ENCODE data around the gene MAP2K6.

MAP2K6 gene

DNA sequence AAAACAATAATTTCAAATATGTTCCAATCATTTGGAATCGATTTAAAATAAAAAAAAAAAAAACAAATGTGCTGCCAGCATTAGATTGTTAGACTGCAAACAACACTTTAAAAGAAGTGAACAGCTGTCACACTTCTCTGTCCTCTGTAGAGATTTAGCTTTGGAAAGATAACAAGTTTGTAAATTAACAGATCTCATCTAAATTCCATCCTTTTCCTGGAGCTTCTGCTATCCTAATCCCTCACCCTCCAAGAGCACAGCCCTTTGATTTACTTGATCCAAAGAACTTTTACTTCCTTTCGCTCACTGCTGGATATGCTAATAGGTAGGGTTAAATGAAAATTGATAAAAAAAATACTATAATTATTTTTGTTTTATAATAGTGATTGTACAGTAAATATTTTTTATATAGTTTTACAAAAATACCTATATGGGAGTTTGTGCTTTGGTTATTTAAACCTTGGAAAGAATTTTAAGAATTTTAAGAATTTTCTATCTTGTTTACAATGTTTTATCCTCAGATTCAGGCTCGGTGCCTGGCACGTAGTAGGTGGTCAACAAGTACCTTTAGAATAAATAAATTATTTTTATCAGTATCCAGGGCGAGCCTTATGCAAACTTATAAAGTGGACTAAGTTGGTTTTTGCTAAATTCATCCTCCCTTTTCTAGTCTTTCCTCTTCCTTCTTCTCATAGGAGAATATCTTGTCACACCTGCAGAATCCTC is 21.6 kb downstream of the MAP2K6 start:
- no peak overlapping the region for H3K4me3 ChIP-seq (ENCODE audit: low read length)
- no peak for TF ChIP-seq ZNF274 (IDR thresholded peaks at IDR 0.05; ENCODE audit: low read depth, low read length)

DNA sequence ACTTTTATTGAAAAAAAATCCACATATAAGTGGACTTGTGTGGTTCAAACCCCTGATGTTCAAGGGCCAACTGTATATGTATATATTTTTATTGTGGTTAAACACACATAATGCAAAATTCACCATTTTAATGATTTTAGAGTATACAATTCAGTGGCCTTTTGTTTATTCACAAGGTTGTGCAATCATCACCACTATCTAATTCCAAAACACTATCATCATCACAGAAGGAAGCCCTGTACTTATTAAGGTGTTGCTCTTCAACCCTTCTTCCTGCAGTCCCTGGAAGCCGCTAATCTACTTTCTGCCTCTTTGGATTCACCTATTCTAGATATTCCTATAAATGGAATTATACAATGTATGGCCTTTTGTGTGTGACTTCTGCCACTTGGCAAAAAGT is 23.0 kb downstream of the MAP2K6 start:
- no peak for TF ChIP-seq ZNF274 (IDR thresholded peaks at IDR 0.05; ENCODE audit: low read depth, low read length)
- no peak overlapping the region for H3K4me3 ChIP-seq (ENCODE audit: low read length)

DNA sequence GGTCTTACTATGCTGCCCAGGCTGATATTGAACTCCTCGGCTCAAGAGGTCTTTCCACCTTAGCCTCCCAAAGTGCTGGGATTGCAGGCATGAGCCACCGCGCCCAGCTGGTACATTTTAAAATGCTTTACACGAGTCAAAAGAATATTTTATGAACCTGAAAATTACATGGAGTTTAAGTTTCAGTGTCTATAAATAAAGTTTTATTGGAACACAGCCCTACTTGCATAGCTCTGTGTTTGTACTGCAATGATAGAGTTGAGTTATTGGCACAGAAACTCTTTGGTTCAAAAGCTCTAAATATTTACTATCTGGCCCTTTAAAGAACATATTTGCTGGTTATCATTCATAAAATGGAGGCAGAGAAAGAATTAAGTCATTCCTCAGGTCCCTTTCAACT is 24.3 kb downstream of the MAP2K6 start:
- no peak overlapping the region for H3K4me3 ChIP-seq (ENCODE audit: low read length)
- TF ChIP-seq ZNF274 (IDR thresholded peaks at IDR 0.05; ENCODE audit: low read depth, low read length), result no peak

DNA sequence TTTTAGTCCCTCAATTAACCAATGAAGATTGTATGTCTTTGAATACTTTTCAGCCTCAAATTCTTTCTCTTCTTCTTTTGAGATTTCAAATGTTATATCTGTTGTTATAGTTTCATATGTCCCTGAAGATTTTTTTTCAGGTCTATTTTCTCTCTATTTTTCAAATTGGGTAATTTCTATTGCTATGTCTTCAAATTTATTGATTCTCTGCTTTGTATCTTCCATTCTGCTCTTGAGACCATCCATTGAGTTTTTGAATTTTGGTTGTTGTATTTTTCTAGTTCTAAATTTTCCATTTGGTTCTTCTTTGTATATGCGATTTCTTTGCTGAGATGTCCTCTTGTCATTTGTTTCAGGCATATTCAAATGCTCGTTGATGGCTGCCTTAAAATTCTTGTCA is 26.7 kb downstream of the MAP2K6 start:
- H3K4me3 ChIP-seq (ENCODE audit: low read length), result no peak overlapping the region
- no peak for TF ChIP-seq ZNF274 (IDR thresholded peaks at IDR 0.05; ENCODE audit: low read depth, low read length)

DNA sequence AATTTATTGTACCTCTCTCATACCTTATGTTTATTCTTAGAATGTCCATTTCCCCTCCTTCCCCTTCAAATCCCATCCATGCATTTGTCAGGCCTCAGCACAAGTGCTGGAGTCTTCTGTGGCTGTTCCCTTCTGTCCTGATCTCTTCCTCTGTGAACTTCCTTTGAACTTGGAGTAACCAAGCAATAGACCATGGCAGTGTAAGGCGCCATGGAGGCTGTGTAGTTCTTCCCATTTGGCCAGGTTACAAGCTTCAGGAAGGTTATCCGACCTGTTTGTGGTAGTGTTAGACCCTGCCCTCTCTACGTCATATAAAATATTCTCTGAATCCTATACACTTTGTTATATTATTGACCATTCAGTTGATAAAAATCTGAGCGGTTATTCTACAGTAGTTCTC is 28.6 kb downstream of the MAP2K6 start:
- TF ChIP-seq ZNF274 (IDR thresholded peaks at IDR 0.05; ENCODE audit: low read depth, low read length), result no peak
- no peak overlapping the region for H3K4me3 ChIP-seq (ENCODE audit: low read length)

DNA sequence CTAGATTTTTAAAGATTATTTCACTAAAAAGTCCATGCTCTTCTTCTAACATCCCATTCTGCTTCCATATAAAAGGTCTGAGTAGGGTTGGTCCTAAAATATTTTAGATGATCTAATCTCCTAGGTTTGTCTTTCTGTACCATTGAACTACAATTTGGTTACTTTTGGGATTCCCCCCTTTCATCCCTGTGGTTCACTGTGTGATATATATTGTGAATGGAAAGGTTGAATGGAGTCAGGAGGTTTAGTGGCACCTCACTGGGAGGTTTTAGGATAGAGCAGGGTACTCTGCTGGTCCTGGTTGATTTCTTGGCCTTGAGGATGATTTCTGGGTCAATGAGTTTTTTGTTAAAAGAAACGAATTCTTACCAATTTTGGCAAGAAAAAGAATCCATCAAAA is 29.5 kb downstream of the MAP2K6 start:
- TF ChIP-seq ZNF274 (IDR thresholded peaks at IDR 0.05; ENCODE audit: low read depth, low read length), result no peak
- H3K4me3 ChIP-seq (ENCODE audit: low read length), result no peak overlapping the region

DNA sequence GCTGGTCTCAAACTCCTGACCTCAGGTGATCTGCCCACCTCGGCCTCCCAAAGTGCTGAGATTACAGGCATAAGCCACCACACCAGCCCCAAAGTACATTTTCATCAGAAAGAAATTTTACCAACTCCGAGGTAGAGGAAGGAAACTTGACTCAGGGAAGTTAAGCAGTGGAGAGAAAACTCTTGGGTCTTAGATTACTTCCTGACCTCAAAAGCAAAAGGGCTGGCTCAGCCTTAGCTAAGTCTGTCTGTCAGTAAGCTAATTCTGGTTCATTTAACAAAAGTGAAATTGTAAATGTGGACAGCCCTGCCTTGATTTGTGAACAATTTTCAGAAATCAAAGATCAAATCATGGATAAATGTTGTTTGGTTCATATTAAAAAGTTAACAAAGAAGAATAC is 30.6 kb downstream of the MAP2K6 start:
- TF ChIP-seq ZNF274 (IDR thresholded peaks at IDR 0.05; ENCODE audit: low read depth, low read length), result no peak
- no peak overlapping the region for H3K4me3 ChIP-seq (ENCODE audit: low read length)

DNA sequence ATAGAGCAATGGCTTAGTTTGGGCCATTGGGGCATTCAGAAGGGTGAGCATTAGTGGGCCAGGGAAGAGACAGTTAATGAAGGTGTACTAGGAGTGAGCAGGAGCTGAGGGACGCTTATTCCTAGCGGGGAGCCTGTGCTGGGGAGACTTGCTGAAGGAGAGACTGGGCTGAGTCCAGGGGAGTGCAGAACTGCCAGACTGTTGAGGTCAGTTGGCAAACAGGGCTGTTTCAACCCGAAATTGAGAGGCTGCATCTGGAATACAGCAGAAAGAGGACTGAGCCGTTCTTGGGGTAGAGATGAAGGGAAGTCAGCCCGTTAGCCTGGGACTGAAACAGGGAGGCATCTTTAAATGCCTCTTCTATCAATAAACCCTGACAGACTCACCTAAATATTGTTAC is 33.2 kb downstream of the MAP2K6 start:
- TF ChIP-seq ZNF274 (IDR thresholded peaks at IDR 0.05; ENCODE audit: low read depth, low read length), result no peak
- no peak overlapping the region for H3K4me3 ChIP-seq (ENCODE audit: low read length)

DNA sequence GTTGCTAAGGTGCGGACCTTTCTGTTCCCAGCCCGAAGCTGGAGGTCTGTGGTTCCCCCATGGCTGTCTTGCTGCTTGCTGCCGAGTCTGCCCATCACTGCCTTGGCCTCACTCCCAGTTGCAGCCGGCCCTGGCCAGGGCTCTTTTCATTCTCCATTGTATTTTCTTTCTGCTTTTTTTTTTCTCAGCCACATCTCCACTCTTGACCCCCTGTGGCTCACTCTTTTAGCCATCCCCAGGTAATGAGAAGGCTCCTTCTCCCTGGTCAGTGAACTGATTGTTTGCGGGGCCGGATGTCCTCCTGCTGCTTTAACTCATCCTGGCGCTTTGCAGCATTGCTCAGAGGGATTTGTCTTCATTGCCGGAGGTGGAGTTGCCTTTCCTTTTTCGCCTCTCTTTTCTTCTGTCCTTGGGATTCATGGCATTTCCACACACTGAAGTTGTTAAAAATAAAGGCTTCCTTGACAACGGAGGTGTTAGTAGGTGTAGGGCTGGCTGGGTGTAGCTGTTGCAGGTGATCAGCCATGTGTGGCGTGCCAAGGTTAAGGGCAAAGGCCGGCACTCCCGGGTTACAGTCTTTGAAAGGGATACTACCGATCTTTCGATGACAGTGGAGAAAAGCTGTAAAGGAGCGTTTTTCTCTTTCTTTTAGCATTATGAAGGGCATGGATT is 34.1 kb downstream of the MAP2K6 start:
- TF ChIP-seq ZNF274 (IDR thresholded peaks at IDR 0.05; ENCODE audit: low read depth, low read length), result no peak
- no peak overlapping the region for H3K4me3 ChIP-seq (ENCODE audit: low read length)

DNA sequence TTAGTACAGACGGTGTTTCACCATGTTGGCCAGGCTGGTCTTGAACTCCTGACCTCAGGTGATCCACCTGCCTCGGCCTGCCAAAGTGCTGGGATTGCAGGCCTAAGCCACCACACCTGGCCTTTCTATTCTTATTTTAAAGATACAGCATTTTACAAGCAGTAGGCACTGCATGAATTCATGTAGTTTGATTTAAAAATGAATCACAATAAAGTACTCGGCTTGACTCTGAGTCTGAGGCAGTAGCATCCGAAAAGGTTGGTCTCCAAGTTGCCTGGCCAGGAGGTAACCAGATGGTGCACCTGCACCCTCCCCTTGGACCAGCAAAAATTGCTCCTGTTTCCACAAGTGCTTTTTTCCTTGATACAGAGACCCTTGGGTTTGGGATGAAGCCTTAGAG is 35.6 kb downstream of the MAP2K6 start:
- no peak for TF ChIP-seq ZNF274 (IDR thresholded peaks at IDR 0.05; ENCODE audit: low read depth, low read length)
- no peak overlapping the region for H3K4me3 ChIP-seq (ENCODE audit: low read length)

DNA sequence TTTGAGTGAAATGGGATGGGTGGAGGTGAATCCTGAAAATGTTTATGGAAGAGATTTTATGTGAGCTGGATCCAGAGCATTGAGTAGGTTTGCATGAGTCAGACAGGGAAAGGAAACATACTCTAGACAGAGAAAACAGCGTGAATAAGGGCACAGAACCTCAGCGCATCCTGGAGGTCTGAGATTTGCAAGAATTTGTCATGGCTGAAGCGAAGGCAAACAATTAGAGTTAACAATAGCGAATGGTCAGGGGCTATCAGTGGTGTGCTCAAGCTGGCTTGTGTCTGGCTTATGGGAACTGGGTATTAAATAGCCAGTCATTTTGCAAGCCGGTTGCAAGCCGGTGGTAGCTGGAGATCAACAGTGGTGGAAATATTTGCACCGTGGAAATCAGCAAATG is 36.4 kb downstream of the MAP2K6 start:
- no peak for TF ChIP-seq ZNF274 (IDR thresholded peaks at IDR 0.05; ENCODE audit: low read depth, low read length)
- no peak overlapping the region; the same call in 1 of the 2 replicates for H3K4me3 ChIP-seq (ENCODE audit: low read length)

DNA sequence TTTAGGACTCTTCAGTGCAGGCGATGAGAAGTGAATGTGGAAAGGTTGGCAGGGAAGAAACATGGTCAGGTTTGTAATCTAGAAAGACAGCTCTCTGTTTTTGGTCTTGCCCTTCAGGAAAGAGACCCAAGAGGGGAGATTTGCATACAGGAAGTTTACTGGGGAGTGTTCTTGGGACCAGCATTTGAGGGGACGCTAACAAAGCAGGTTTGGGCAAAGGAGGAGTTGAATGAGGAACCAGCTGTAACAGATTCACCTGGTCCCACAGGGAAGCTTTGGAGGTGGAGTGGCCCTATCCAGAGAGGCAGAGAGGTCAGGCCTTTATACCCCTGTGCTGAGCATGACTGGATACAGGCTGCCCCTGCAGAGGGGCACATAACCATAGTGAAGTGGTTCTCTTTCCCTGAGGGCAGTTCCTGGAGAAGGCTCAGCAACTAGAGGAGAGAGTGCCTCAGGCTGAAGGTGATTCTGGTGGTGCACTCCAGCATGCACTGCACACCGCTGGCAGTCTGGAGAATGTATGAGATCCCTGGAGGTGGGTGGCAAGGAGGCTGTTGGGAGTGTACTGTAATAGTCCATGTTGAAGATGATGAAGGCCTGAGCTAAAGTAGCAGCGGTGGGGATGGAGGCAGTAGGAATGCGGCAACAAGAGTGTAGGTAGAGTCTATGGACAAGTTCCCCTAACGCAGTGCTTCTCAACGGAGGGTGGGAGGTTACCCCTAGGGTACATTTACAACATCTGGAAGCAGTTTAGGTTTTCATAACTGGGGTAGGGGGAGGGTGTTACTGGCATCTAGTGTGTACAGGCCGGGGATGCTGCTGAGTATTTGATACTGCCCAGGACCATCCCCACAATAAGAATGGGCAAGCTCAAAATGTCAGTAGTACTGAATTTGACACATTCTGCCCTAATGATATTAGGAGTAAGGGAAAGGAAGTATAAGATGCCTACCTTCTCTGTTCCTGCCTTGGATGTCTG is 37.2 kb downstream of the MAP2K6 start:
- no peak overlapping the region; the same call in 1 of the 2 replicates for H3K4me3 ChIP-seq (ENCODE audit: low read length)
- no peak for TF ChIP-seq ZNF274 (IDR thresholded peaks at IDR 0.05; ENCODE audit: low read depth, low read length)

DNA sequence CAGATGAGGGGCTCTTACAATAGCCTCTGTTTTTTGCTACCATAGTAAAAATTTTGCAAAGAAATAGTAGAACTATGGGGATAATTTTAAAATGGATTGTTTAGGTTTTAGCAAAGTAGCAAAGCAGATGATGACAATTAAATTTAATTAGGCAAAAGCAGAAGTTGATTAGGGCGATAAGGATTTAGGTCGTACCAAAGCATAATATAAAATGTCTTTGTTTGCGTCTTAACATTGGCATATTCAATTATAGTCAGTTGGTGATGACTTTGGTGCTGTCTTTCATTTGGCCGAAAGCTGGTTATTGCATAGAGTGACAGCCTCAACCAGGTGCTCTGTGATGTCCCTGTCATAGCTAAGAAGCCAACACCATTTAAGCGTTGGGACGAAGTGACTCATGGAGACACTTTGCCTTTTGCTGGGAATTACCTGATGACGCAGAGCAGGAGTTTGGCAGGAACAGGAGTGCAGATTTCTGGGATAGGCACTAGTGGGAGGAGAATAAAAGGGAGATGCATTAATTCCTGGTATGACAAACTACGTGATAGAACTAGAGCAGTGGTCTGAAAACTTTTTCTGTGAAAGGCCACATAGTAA is 38.3 kb downstream of the MAP2K6 start:
- TF ChIP-seq ZNF274 (IDR thresholded peaks at IDR 0.05; ENCODE audit: low read depth, low read length), result no peak

DNA sequence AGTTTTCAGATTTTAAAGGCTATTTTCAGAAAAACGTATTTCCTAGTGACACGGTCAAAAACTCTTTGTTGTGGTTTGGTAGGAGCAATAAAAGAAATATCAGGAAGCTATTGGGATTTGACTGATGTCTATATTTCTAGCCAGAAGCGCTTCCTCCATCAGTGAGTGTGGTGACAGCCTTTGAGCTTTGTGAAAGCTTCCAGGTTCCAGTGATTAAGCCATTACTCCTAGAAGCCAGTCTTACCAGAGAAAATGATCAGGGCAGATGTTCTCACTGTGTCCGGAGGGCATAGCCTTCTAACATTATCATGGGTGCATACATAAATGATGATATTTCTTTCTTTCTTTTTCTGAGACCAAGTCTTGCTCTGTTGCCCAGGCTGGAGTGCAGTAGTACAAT is 39.6 kb downstream of the MAP2K6 start:
- no peak overlapping the region for H3K4me3 ChIP-seq (ENCODE audit: low read length)
- TF ChIP-seq ZNF274 (IDR thresholded peaks at IDR 0.05; ENCODE audit: low read depth, low read length), result no peak

More for the DNA sequence above, 38.3 kb downstream of the MAP2K6 start:
- no peak overlapping the region for H3K4me3 ChIP-seq (ENCODE audit: low read length)
